IMR-90 (cell line): ENCODE measurements around the gene TCF12. TPM values are rescaled to one million over a fixed set of nuclear protein-coding genes. Genes with fewer than 3 reads are reported as not detected.

ENCODE experiments used
- ATAC-seq: fragments of 200-7000 bp; cut with Tn5 transposase; 2 replicates; pipeline ENCODE4 v1.9.1; 2020; ENCODE audit warnings: low read depth, mild to moderate bottlenecking, moderate library complexity
- BruUV-seq: library from RNA; stranded (reverse); fragments of 400-500 nt; replicated peaks from 2 replicates; lab custom pipeline; 2021; lab: Mats Ljungman, UMichigan
- CTCF ChIA-PET: fragments of 300-600 bp; formaldehyde crosslinking; extraction: SDS; loops from one replicate; lab custom pipeline; 2021; ENCODE audit warnings: antibody characterized with exemption; lab: Yijun Ruan, JAX
- POLR2A ChIA-PET: fragments of 300-600 bp; sonication (Branson Sonifier 250); formaldehyde crosslinking; loops from one replicate; lab custom pipeline; 2022; ENCODE audit warnings: antibody characterized with exemption; ENCODE audit not compliant: unreplicated experiment; lab: Charles Lee
- DNase-seq: peaks from one replicate; pipeline ENCODE4 v3.0.0; 2013
- H2AFZ ChIP-seq: replicated peaks from 2 replicates; pipeline ENCODE3; 2013; ENCODE audit warnings: low read length, mild to moderate bottlenecking; ENCODE audit not compliant: poor library complexity
- H2AK5ac ChIP-seq: 2 replicates; pipeline ENCODE4 v1.6.1; 2013; ENCODE audit warnings: low read depth, low read length, inconsistent platforms
- H2AK9ac ChIP-seq: replicated peaks from 2 replicates; pipeline ENCODE3; 2013; ENCODE audit warnings: mild to moderate bottlenecking, low read depth, low read length, moderate library complexity; ENCODE audit not compliant: poor library complexity
- H2BK120ac ChIP-seq: 2 replicates; pipeline ENCODE4 v1.6.1; 2013; ENCODE audit warnings: low read depth, low read length, inconsistent platforms
- H2BK15ac ChIP-seq: 3 replicates; pipeline ENCODE4 v1.6.1; 2013; ENCODE audit warnings: low read depth, low read length, inconsistent platforms
- H2BK20ac ChIP-seq: 2 replicates; pipeline ENCODE4 v1.6.1; 2013; ENCODE audit warnings: low read depth, mild to moderate bottlenecking, inconsistent platforms, low read length, moderate library complexity
- H2BK5ac ChIP-seq: 2 replicates; pipeline ENCODE4 v1.6.1; 2013; ENCODE audit warnings: mild to moderate bottlenecking, low read depth, low read length, inconsistent platforms; ENCODE audit not compliant: poor library complexity, severe bottlenecking
- H3K14ac ChIP-seq: replicated peaks from 2 replicates; pipeline ENCODE4 v1.6.1; 2013; ENCODE audit warnings: low read depth, low read length, inconsistent platforms
- H3K18ac ChIP-seq: 2 replicates; pipeline ENCODE4 v1.6.1; 2013; ENCODE audit warnings: low read depth, low read length, control low read depth
- H3K23ac ChIP-seq: 2 replicates; pipeline ENCODE4 v1.6.1; 2013; ENCODE audit warnings: low read depth, low read length, inconsistent platforms
- H3K27ac ChIP-seq: 2 replicates; pipeline ENCODE4 v1.5.1; 2013; ENCODE audit warnings: mild to moderate bottlenecking, control low read depth, low read length; ENCODE audit not compliant: insufficient read depth
- H3K27me3 ChIP-seq: 2 replicates; pipeline ENCODE4 v1.6.1; 2013; ENCODE audit warnings: low read length; ENCODE audit not compliant: control insufficient read depth, insufficient read depth
- H3K36me3 ChIP-seq: 2 replicates; pipeline ENCODE4 v1.6.1; 2013; ENCODE audit warnings: low read length, mixed read lengths; ENCODE audit not compliant: control insufficient read depth, insufficient read depth
- H3K4ac ChIP-seq: 2 replicates; pipeline ENCODE4 v1.6.1; 2013; ENCODE audit warnings: low read depth, low read length, inconsistent platforms
- H3K4me1 ChIP-seq: 2 replicates; pipeline ENCODE4 v1.6.1; 2013; ENCODE audit warnings: low read length, mixed read lengths; ENCODE audit not compliant: control insufficient read depth, insufficient read depth
- H3K4me2 ChIP-seq: 2 replicates; pipeline ENCODE4 v1.6.1; 2013; ENCODE audit warnings: low read depth, mild to moderate bottlenecking, control low read depth, low read length, moderate library complexity
- H3K4me3 ChIP-seq: 2 replicates; pipeline ENCODE4 v1.5.1; 2013; ENCODE audit warnings: low read depth, mild to moderate bottlenecking, control low read depth, low read length, moderate library complexity; ENCODE audit not compliant: insufficient read depth
- H3K56ac ChIP-seq: 2 replicates; pipeline ENCODE4 v1.6.1; 2013; ENCODE audit warnings: low read length, inconsistent platforms; ENCODE audit not compliant: insufficient read depth; ENCODE audit errors: extremely low read depth
- H3K79me1 ChIP-seq, 2 experiments: 2 replicates each; pipeline ENCODE4 v1.6.1; 2013; ENCODE audit warnings: low read length in 2 of 2, inconsistent platforms in 1 of 2, low read depth in 1 of 2
- H3K9ac ChIP-seq: 2 replicates; pipeline ENCODE4 v1.6.1; 2013; ENCODE audit warnings: low read depth, low read length, control low read depth
- H3K9me1 ChIP-seq: 2 replicates; pipeline ENCODE4 v1.6.1; 2013; ENCODE audit warnings: low read length, inconsistent platforms; ENCODE audit not compliant: insufficient read depth
- H3K9me3 ChIP-seq: 2 replicates; pipeline ENCODE4 v1.6.1; 2013; ENCODE audit warnings: low read length; ENCODE audit not compliant: control insufficient read depth, insufficient read depth
- H4K20me1 ChIP-seq: 2 replicates; pipeline ENCODE4 v1.6.1; 2013; ENCODE audit warnings: low read length, inconsistent platforms; ENCODE audit not compliant: insufficient read depth
- H4K5ac ChIP-seq: 2 replicates; pipeline ENCODE4 v1.6.1; 2013; ENCODE audit warnings: mild to moderate bottlenecking, low read depth, low read length, control low read depth
- H4K8ac ChIP-seq, 2 experiments: 2 replicates each; pipeline ENCODE4 v1.6.1; 2013; ENCODE audit warnings: low read depth in 2 of 2, low read length in 2 of 2, control low read depth in 1 of 2, inconsistent platforms in 1 of 2
- H4K91ac ChIP-seq: 2 replicates; pipeline ENCODE4 v1.6.1; 2013; ENCODE audit warnings: low read depth, low read length, inconsistent platforms; ENCODE audit not compliant: insufficient read depth
- BHLHE40 ChIP-seq: fragments of 150-350 bp; IDR thresholded peaks from 2 replicates; pipeline ENCODE4 v1.6.1; 2016; ENCODE audit warnings: mild to moderate bottlenecking, low read depth, low read length
- CEBPB ChIP-seq: IDR thresholded peaks from 2 replicates; pipeline ENCODE4 v1.6.1; 2012; ENCODE audit warnings: low read depth, low read length, improper control_type of control experiment
- CHD1 ChIP-seq: IDR thresholded peaks from 2 replicates; pipeline ENCODE4 v1.6.1; 2012; ENCODE audit warnings: low read depth, low read length, improper control_type of control experiment
- ELK1 ChIP-seq: fragments of 150-350 bp; IDR thresholded peaks from 2 replicates; pipeline ENCODE4 v1.6.1; 2016; ENCODE audit warnings: low read depth, mild to moderate bottlenecking, low read length, moderate library complexity, borderline replicate concordance
- FOS ChIP-seq: fragments of 150-350 bp; IDR thresholded peaks from 2 replicates; pipeline ENCODE4 v1.6.1; 2016; ENCODE audit warnings: low read depth, low read length
- MAFK ChIP-seq: IDR thresholded peaks from 2 replicates; pipeline ENCODE4 v1.6.1; 2012; ENCODE audit warnings: low read depth, low read length, improper control_type of control experiment
- MAZ ChIP-seq: IDR thresholded peaks from 2 replicates; pipeline ENCODE4 v1.6.1; 2012; ENCODE audit warnings: low read depth, mild to moderate bottlenecking, low read length, improper control_type of control experiment, moderate library complexity, borderline replicate concordance
- NFE2L2 ChIP-seq: fragments of 150-350 bp; IDR thresholded peaks from 2 replicates; pipeline ENCODE4 v1.6.1; 2016; ENCODE audit warnings: low read depth, mild to moderate bottlenecking, low read length
- POLR2A ChIP-seq: IDR thresholded peaks from 2 replicates; pipeline ENCODE4 v1.6.1; 2012; ENCODE audit warnings: mild to moderate bottlenecking, low read depth, low read length
- RFX5 ChIP-seq: IDR thresholded peaks from 2 replicates; pipeline ENCODE4 v1.8.0; 2012; ENCODE audit warnings: low read depth, mild to moderate bottlenecking, low read length, moderate library complexity
- SMC3 ChIP-seq: fragments of 150-350 bp; IDR thresholded peaks from 2 replicates; pipeline ENCODE4 v1.6.1; 2016; ENCODE audit warnings: low read depth, mild to moderate bottlenecking, antibody characterized with exemption, low read length, moderate library complexity
- WGBS, 2 experiments: methylation state at CpG; one replicate each; pipeline versions ENCODE4 v1.1.5 to v1.1.7; 2013; ENCODE audit warnings: missing lambda C conversion rate in 2 of 2; ENCODE audit not compliant: insufficient read length in 1 of 2; ENCODE audit errors: extremely low coverage in 2 of 2; 5-methylcytosine and 5-hydroxymethylcytosine counted together
- dilution Hi-C: fragments of 300-500 bp; cut with HindIII; formaldehyde crosslinking; loops from one replicate; pipeline ENCODE4 v1.14.3; 2018; ENCODE audit warnings: low sequenced_read_pairs; ENCODE audit not compliant: unreplicated experiment
- in situ Hi-C: fragments of 300-500 bp; cut with MboI; formaldehyde crosslinking; loops from 3 replicates; pipeline ENCODE4 v1.14.3; 2019; ENCODE audit warnings: low sequenced_read_pairs, inconsistent platforms, mixed read lengths
- intact Hi-C: fragments of 100-400 bp; cut with micrococcal nuclease; formaldehyde crosslinking; loops from 2 replicates; pipeline ENCODE4 v1.10.0; 2022
- polyA plus RNA-seq, 3 experiments: library from polyadenylated mRNA; depleted of rRNA; stranded (reverse); fragments of >200 nt; gene quantifications; 2 replicates each; pipeline ENCODE4 v1.2.3, GENCODE V29; 2012; ENCODE audit warnings: low replicate concordance in 1 of 3
- total RNA-seq: library from RNA; depleted of rRNA; stranded (reverse); fragments of >200 nt; gene quantifications from 2 replicates; pipeline ENCODE4 v1.2.3, GENCODE V29; 2012
- TF ChIP-seq, protein P1 (sequence below): conservative IDR thresholded peaks from 2 replicates; pipeline ENCODE4 v1.5.1; 2012; ENCODE audit warnings: mild to moderate bottlenecking, low read depth, low read length, improper control_type of control experiment

TCF12 gene
- total and polyA plus RNA-seq, 2 of the 4 experiments (the other 2 are of a cell fraction) = 79.4 to 160 TPM

GRCh38 chr15:56931639-56932508, 13.4 kb downstream of the TCF12 start:
- Histone ChIP-seq H4K8ac (no peak overlapping the region), H3K4ac (no peak overlapping the region), H3K79me1 (peaks cover 28 to 66% of the 10 kb centered on the region in 2 experiments), H2BK15ac (no peak overlapping the region), H3K56ac (no peak overlapping the region), H3K14ac (no peak overlapping the region), H3K9me3 (0 out of 2 replicates have a peak, but pooled peaks cover 2% of the 10 kb centered on the region), H2AFZ (no peak overlapping the region), H3K18ac (no peak overlapping the region), H4K91ac (no peak overlapping the region), H2BK5ac (no peak overlapping the region), H3K9me1 (peaks cover 6% of the 10 kb centered on the region; the same call in 1 of the 2 replicates), H3K23ac (no peak overlapping the region), H3K27me3 (no peaks in the 10 kb centered on the region), H2BK20ac (no peak overlapping the region), H3K4me1 (peaks cover 8% of the 10 kb centered on the region), H2BK120ac (no peak overlapping the region), H3K36me3 (peaks cover 4% of the 10 kb centered on the region), H4K20me1 (peaks cover 55% of the 10 kb centered on the region; the same call in 1 of the 2 replicates), H3K27ac (no peak overlapping the region), H4K5ac (no peak overlapping the region), H3K4me2 (no peak overlapping the region; the same call in 1 of the 2 replicates), H3K9ac (no peak overlapping the region), H2AK9ac (no peak overlapping the region), H2AK5ac (no peak overlapping the region), H3K4me3 (no peak overlapping the region)
- no TSS peak for BruUV-seq
- WGBS, 2 experiments = no CpG with 5 or more reads among the region's 1 CpG
- POLR2A ChIA-PET = no interaction called here
- DNase-seq (no peak), ATAC-seq (no peak)
- CTCF ChIA-PET = interaction anchor here (1.0 kb wide), 1 partner anchor 206 kb away, joined by 5 read pairs; no protein-coding TSS in a partner anchor
- dilution Hi-C loops = no loop called here
- intact Hi-C loops = no loop called here
- TF ChIP-seq FOS (no peak), SMC3 (no peak), POLR2A (no peak), NFE2L2 (no peak), MAFK (no peak), BHLHE40 (no peak), MAZ (no peak), ELK1 (no peak), CHD1 (no peak), CEBPB (no peak), RFX5 (no peak)
- TF ChIP-seq, protein P1, sequence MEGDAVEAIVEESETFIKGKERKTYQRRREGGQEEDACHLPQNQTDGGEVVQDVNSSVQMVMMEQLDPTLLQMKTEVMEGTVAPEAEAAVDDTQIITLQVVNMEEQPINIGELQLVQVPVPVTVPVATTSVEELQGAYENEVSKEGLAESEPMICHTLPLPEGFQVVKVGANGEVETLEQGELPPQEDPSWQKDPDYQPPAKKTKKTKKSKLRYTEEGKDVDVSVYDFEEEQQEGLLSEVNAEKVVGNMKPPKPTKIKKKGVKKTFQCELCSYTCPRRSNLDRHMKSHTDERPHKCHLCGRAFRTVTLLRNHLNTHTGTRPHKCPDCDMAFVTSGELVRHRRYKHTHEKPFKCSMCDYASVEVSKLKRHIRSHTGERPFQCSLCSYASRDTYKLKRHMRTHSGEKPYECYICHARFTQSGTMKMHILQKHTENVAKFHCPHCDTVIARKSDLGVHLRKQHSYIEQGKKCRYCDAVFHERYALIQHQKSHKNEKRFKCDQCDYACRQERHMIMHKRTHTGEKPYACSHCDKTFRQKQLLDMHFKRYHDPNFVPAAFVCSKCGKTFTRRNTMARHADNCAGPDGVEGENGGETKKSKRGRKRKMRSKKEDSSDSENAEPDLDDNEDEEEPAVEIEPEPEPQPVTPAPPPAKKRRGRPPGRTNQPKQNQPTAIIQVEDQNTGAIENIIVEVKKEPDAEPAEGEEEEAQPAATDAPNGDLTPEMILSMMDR = no peak
- in situ Hi-C loops = no loop called here
